Mesothelial cell of epicardium (in vitro differentiated cells): Measurements from ENCODE around the gene METAP2. TPM values are rescaled to one million over a fixed set of nuclear protein-coding genes. Genes with fewer than 3 reads are reported as not detected.
A peak's percentile ranks its signal among the peaks of the same experiment; 100 is the strongest.
"Not testable (repeated sequence)": the region's sequence is repeated elsewhere in the genome, so short reads cannot be mapped to it uniquely, and the experiment has no call there.

Experiments used
- DNase-seq, 2 experiments: peaks; one replicate each; pipeline ENCODE4 v3.0.0; 2021; ENCODE audit warnings: low spot score in 2 of 2; ENCODE audit not compliant: unreplicated experiment in 2 of 2
- H3K27ac Mint-ChIP-seq: 2 replicates; pipeline ENCODE4 v1.8.0; 2021; ENCODE audit warnings: mixed read lengths
- H3K27me3 Mint-ChIP-seq: 2 replicates; pipeline ENCODE4 v1.8.0; 2021; ENCODE audit warnings: low read depth, mixed read lengths
- H3K36me3 Mint-ChIP-seq: 2 replicates; pipeline ENCODE4 v1.8.0; 2021; ENCODE audit warnings: mixed read lengths
- H3K4me1 Mint-ChIP-seq: 2 replicates; pipeline ENCODE4 v1.8.0; 2021; ENCODE audit warnings: mixed read lengths
- H3K4me3 Mint-ChIP-seq: 2 replicates; pipeline ENCODE4 v1.8.0; 2021; ENCODE audit warnings: mild to moderate bottlenecking, moderate library complexity, mixed read lengths
- H3K9me3 Mint-ChIP-seq: 2 replicates; pipeline ENCODE4 v1.8.0; 2021; ENCODE audit warnings: mixed read lengths
- total RNA-seq: library from RNA; stranded (reverse); gene quantifications from 3 replicates; pipeline ENCODE4 v1.2.1, GENCODE V29; 2021
- TF ChIP-seq, protein P1 (sequence below): fragments of 200-600 bp; sonication (generic); IDR thresholded peaks from one replicate; pipeline ENCODE4 v1.5.0; 2021; ENCODE audit warnings: antibody characterized with exemption; ENCODE audit not compliant: unreplicated experiment

Gene METAP2
- total RNA-seq, 1 donor from 2014 or later = 78.9 TPM

DNA sequence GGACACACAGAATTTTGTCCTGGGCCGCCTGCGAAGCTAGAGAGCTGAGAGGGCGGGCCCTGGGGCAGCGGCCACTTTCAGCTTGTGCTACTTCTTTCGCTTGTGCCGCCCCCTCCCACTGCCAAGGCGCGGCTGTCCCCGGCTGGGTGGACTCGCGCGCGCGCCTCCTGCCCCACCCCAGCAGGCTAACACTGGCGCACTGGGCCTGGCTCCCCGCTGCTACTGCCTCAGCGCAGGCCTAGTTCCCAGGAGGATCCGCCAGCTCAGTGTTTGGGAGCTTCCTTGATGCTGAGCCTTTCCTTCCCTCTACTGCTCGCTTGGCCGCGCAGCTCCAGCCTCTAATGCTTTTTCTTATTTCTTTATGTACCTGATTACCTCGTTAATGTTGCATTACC is 27.4 kb upstream of the METAP2 start:
- H3K4me3 Mint-ChIP-seq = peak overlapping the region; percentile 46
- DNase-seq = peak; percentile 25 to 46

DNA sequence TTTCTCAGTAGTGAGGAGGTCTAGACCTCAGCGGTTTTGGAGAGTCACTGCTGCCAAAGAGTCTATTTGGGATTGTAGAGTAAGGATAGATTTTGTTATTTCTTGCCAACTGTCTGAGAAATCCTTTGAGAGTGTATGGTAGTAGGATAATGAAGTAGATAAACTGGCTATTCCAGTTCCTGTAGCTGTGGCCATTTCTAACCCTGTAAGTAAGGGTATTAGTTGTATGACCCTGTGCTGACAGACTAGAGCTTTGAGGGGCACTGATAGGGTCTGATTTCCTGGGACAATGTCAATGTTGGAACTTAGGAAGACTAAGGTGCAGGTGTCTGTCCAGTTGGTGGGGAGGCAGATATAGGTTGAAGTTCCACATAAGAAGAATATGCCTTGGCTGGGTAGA is 24.3 kb upstream of the METAP2 start:
- not testable (repeated sequence) for DNase-seq, H3K27me3 Mint-ChIP-seq, H3K36me3 Mint-ChIP-seq, H3K9me3 Mint-ChIP-seq, H3K4me3 Mint-ChIP-seq
- peaks cover 15% of the 10 kb centered on the region for H3K4me1 Mint-ChIP-seq
- H3K27ac Mint-ChIP-seq = peak overlapping the region; percentile 48

More for the DNA sequence above, 27.4 kb upstream of the METAP2 start:
- H3K27me3 Mint-ChIP-seq = peaks cover 1% of the 10 kb centered on the region
- peaks cover 8% of the 10 kb centered on the region for H3K9me3 Mint-ChIP-seq
- H3K4me1 Mint-ChIP-seq = peaks cover 15% of the 10 kb centered on the region
- TF ChIP-seq, protein P1, sequence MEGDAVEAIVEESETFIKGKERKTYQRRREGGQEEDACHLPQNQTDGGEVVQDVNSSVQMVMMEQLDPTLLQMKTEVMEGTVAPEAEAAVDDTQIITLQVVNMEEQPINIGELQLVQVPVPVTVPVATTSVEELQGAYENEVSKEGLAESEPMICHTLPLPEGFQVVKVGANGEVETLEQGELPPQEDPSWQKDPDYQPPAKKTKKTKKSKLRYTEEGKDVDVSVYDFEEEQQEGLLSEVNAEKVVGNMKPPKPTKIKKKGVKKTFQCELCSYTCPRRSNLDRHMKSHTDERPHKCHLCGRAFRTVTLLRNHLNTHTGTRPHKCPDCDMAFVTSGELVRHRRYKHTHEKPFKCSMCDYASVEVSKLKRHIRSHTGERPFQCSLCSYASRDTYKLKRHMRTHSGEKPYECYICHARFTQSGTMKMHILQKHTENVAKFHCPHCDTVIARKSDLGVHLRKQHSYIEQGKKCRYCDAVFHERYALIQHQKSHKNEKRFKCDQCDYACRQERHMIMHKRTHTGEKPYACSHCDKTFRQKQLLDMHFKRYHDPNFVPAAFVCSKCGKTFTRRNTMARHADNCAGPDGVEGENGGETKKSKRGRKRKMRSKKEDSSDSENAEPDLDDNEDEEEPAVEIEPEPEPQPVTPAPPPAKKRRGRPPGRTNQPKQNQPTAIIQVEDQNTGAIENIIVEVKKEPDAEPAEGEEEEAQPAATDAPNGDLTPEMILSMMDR = no peak
- peak overlapping the region; percentile 26 for H3K27ac Mint-ChIP-seq
- no peaks in the 10 kb centered on the region for H3K36me3 Mint-ChIP-seq

DNA sequence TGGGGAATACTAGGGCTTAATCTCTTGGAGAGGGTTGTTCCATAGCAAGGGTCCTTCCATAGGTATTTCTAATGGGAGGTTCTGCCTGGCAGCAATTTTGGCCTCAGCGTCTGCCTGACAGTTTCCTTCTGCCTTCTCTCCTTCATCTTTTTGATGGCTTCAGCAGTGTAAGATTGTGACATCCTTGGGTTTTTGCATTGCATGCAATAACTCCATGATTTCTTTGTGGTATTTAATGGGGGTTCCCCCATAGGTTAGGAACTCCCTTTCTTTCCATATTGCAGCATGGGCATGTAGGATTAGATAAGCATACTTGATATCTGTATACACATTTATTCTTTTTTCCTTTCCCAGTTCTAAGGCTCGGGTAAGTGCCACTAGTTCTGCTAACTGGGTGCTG is 21.5 kb upstream of the METAP2 start:
- DNase-seq, H3K27ac Mint-ChIP-seq, H3K27me3 Mint-ChIP-seq, H3K4me3 Mint-ChIP-seq, H3K36me3 Mint-ChIP-seq: not testable (repeated sequence)
- Mint-ChIP-seq H3K9me3 (peaks cover 16% of the 10 kb centered on the region), H3K4me1 (peaks cover 13% of the 10 kb centered on the region)

DNA sequence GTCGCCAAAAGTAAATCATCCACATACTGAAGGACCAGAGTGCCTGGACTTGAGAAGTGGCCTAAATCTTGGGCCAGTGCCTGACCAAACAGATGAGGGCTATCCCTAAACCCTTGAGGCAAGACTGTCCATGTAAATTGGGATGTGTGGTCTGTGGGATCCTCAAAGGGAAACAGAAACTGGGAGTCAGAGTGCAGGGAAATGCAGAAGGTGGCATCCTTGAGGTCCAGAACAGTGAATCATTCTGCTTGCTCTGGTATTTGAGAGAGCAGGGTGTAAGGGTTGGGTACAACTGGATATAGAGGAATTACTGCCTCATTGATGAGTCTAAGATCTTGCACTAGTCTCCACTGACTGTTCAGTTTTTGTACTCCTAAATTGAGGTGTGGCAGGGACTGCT is 20.1 kb upstream of the METAP2 start:
- H3K36me3 Mint-ChIP-seq, H3K27me3 Mint-ChIP-seq, DNase-seq, H3K27ac Mint-ChIP-seq, H3K4me3 Mint-ChIP-seq: not testable (repeated sequence)
- Mint-ChIP-seq H3K4me1 (peaks cover 13% of the 10 kb centered on the region), H3K9me3 (peaks cover 29% of the 10 kb centered on the region)

DNA sequence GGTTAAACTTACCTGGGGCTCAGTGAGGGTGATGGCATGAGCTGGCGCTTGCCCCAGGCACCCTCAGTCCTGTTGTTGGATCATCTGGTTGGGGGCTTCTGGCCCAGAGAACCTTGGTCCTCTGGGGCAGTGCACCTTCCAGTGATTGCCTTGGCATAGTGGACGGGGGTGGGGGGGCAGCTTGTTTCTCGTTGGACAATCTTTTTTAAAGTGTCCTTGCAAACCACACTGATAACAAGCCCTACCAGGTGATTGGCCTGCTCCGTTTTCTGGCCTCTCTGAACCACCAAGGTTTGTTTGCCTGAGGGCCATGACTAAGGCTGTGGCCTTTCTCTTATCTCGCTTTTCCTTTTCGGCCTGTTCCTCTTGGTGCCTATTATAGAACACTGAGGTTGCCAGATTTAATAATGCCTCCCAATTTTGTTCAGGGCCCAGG is 19.2 kb upstream of the METAP2 start:
- peaks cover 29% of the 10 kb centered on the region for H3K9me3 Mint-ChIP-seq
- not testable (repeated sequence) for H3K36me3 Mint-ChIP-seq, H3K27ac Mint-ChIP-seq, H3K4me1 Mint-ChIP-seq, H3K27me3 Mint-ChIP-seq, DNase-seq, H3K4me3 Mint-ChIP-seq

DNA sequence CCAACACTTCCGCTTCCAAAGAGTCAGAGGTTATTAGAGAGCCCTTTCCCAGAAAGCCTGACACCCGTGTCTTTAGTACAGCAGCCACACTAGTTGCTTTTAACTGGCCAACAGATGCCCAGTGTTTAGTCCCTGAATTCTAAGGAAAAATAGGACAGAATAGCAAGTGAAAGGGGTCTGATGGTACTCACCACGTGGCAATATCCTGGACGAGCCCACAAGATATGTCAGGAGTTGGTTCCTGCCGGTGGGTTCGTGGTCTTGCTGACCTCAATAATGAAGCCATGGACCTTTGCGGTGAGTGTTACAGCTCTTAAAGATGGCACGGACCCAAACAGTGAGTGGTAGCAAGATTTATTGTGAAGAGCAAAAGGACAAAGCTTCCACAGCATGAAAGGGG is 16.3 kb upstream of the METAP2 start:
- not testable (repeated sequence) for DNase-seq, H3K27me3 Mint-ChIP-seq, H3K4me1 Mint-ChIP-seq, H3K36me3 Mint-ChIP-seq, H3K4me3 Mint-ChIP-seq, H3K27ac Mint-ChIP-seq
- H3K9me3 Mint-ChIP-seq = peaks cover 24% of the 10 kb centered on the region

DNA sequence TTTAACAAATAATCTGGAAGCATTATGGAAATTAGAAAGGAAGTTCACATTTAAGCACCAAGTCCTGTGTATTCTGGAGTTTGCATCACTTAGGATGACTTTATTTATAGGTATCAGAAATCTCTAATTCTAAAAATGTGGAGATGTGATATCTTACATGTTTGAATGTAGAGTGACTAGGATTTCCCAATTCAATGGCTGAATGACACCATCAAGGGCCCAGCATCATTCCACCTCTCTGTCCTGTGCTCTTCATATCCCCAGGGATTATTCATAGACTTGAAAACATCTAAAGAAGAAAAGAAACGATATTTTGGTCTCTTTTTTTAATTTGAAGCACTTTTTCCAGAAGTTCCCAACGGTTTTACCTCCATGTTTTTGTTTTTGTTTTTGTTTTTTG is 15.2 kb upstream of the METAP2 start:
- no peak overlapping the region for H3K27ac Mint-ChIP-seq
- TF ChIP-seq, protein P1 = no peak
- peaks cover 3% of the 10 kb centered on the region for H3K36me3 Mint-ChIP-seq
- no peak for DNase-seq
- peaks cover 4% of the 10 kb centered on the region for H3K4me1 Mint-ChIP-seq
- no peaks in the 10 kb centered on the region for H3K27me3 Mint-ChIP-seq
- peaks cover 24% of the 10 kb centered on the region for H3K9me3 Mint-ChIP-seq
- H3K4me3 Mint-ChIP-seq = no peak overlapping the region

DNA sequence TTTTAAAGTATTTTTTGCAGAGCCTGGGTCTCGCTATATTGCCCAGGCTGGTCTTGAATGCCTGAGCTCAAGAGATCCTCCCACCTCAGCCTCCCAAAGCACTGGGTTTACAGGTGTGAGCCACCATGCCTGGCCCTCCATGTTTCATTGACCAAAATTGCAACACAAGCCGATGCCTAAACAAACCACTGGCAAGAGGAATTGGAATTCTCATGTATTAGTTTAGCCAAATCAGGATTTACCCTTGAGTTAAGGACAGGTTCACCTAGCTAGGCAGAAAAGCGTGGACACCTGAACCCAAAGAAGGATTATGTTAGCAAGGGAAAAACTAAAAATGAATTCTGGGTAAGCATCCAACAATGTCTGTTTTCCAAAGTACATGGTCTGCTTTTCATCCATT is 14.6 kb upstream of the METAP2 start:
- H3K27ac Mint-ChIP-seq = no peak overlapping the region
- TF ChIP-seq, protein P1 = no peak
- no peak for DNase-seq
- H3K4me1 Mint-ChIP-seq = peaks cover 4% of the 10 kb centered on the region
- no peaks in the 10 kb centered on the region for H3K27me3 Mint-ChIP-seq
- peaks cover 24% of the 10 kb centered on the region for H3K9me3 Mint-ChIP-seq
- H3K4me3 Mint-ChIP-seq = no peak overlapping the region
- H3K36me3 Mint-ChIP-seq = peaks cover 3% of the 10 kb centered on the region
